ENCODE results near the gene KCNQ1. TPM values are rescaled to one million over a fixed set of nuclear protein-coding genes. Genes with fewer than 3 reads are reported as not detected.

Gene KCNQ1
- polyA plus RNA-seq, 2 donors = 0.31 to 0.52 TPM

DNA sequence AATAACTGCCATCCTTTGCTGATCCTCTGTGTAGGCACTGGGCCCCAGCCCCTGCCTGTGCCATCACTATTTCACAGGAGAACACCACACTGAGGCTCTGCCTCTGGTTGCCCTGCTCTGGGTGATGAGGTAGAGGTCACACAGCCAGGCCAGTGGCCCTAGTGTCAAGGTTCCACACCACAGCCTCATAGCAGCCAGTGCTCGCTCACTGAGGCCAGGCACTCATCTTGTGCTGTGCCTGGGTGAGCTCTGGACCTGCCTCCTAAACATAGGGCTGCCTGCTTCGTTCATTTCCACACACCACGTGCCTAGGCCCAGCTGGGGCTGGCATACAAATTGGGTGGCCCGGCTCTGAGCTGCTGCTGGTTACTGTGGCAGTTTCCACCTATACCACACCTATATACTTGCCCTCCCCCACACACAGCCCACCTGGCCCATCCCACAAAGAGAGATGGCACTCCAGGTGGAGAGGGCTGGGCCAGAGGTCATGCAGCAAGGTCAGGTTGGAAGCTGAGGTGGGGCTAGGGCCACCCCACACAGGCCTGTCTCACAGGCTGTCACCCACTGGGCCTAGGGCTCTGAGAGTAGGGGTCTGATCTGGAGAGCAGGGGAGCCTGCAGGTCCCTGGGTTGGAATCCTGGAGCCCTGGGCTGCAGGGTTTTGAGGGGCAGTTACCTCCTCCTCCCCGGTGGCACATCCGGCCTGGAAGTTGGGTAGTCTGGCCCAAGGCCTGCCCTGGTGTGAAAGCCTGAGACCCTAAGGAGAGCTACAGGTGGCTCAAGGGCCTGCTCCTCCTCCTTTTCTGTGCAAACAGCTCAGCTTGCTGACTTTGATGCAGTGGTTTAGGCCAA lies 243.8 kb downstream of the KCNQ1 start:
- no peaks in the 10 kb centered on the region for H3K36me3 ChIP-seq (ENCODE audit: control insufficient read depth in 2 of 2, insufficient read depth in 2 of 2, low read length in 1 of 2)
- no peak overlapping the region for H3K27ac ChIP-seq (ENCODE audit: low read depth in 2 of 2, low read length in 1 of 2)
- H3K9me3 ChIP-seq (ENCODE audit: control insufficient read depth in 2 of 2, insufficient read depth in 1 of 2, low read depth in 1 of 2, low read length in 1 of 2) = no peaks in the 10 kb centered on the region
- H3K4me3 ChIP-seq (ENCODE audit: low read depth in 1 of 2, low read length in 2 of 2) = no peak overlapping the region
- H3K27me3 ChIP-seq (ENCODE audit: control insufficient read depth in 1 of 2, insufficient read depth in 2 of 2, low read length in 2 of 2) = no peaks in the 10 kb centered on the region
- H3K4me1 ChIP-seq (ENCODE audit: control insufficient read depth in 2 of 2, insufficient read depth in 2 of 2, low read length in 1 of 2) = peaks cover 3 to 10% of the 10 kb centered on the region in 2 donors
- WGBS, 2 donors = 89 to 90% methylated on average over 6 of the region's 6 CpGs

DNA sequence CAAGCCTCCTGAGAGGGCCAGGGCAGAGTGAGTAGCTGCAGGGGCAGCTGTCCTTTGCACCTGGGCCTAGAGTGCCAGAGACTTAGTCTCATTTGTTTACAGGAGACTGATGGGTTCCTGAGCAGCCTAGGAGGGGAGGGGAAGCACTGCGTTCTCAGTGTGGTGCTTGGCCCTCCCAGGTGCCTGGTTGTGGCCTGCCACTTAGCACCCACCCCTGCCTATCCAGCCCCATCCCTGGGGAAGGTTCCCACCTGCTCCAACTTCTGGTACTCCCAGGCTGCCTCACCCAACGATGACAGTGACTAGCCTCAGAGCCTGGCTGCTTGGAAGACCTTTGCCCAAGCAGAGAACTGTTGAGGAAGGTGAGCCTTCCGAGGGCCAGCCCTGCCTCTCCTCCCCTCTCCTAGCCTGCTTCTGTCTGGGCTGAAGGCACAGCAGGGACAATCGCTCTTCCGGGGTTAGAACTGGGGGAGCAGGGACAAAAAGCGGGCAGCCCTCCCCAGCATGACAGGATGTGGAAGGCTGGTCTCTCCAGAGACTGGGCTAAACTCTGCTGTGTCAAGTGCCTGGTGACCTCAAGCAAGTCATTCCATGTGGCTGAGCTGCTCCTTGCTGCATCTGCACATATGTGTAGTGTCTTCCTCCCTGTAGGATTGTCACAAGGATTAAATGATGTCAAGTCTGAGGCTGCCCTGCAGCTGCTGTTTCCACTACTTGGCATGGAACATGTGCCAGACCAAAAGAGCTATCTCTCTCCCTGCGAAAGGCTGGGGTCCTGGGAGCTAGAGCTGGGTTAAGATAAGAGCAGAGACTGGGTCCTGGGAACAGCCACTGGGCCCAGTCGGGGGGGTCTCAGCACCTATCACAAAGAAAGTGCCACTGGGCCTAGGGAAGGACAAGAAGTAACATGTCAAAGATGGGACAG lies 245.1 kb downstream of the KCNQ1 start:
- Histone ChIP-seq H3K4me3 (ENCODE audit: low read depth in 1 of 2, low read length in 2 of 2) (no peak overlapping the region), H3K36me3 (ENCODE audit: control insufficient read depth in 2 of 2, insufficient read depth in 2 of 2, low read length in 1 of 2) (no peaks in the 10 kb centered on the region), H3K27ac (ENCODE audit: low read depth in 2 of 2, low read length in 1 of 2) (no peak overlapping the region), H3K9me3 (ENCODE audit: control insufficient read depth in 2 of 2, insufficient read depth in 1 of 2, low read depth in 1 of 2, low read length in 1 of 2) (no peaks in the 10 kb centered on the region), H3K4me1 (ENCODE audit: control insufficient read depth in 2 of 2, insufficient read depth in 2 of 2, low read length in 1 of 2) (peaks cover 3 to 10% of the 10 kb centered on the region in 2 donors), H3K27me3 (ENCODE audit: control insufficient read depth in 1 of 2, insufficient read depth in 2 of 2, low read length in 2 of 2) (no peaks in the 10 kb centered on the region)
- WGBS, 2 donors = 78 to 80% methylated on average over 8 of the region's 8 CpGs

DNA sequence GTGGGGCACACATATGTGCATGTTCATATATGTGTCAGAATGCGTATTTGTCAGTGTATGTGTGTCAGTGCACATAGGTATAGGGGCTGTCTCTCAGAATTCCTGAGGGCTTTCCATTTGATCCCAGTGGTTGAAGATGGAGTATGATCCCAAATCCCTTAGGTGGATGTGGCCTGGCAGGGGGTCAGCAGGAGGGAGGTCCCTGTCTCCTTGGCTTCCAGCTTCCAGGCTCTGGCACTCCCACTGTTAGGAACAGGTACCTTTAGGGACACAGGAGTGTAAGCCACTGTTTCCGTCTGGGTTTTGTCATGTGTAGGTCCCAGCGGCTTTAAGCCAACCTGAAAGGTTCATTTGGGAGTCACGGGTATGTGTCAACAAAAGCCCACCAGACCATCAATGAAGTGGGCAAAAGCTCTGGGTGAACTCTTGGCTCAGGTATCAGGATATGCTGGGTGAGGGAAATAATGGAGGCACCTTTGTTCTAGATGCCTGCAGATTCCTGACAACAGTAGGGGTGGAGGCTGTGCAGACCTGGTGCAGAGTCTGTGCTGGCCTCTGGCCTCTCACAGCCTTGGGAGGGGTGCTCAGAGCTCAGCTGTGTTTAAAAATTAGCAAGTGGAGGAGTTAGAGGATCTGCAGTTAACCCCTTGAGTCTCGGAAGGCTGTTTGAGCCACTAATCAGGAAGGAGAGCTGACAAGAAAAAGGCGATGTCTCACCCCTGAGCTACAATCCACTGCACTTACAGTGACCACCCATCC lies 246.0 kb downstream of the KCNQ1 start:
- Histone ChIP-seq H3K36me3 (ENCODE audit: control insufficient read depth in 2 of 2, insufficient read depth in 2 of 2, low read length in 1 of 2) (no peaks in the 10 kb centered on the region), H3K4me1 (ENCODE audit: control insufficient read depth in 2 of 2, insufficient read depth in 2 of 2, low read length in 1 of 2) (peaks cover 3 to 10% of the 10 kb centered on the region in 2 donors)

DNA sequence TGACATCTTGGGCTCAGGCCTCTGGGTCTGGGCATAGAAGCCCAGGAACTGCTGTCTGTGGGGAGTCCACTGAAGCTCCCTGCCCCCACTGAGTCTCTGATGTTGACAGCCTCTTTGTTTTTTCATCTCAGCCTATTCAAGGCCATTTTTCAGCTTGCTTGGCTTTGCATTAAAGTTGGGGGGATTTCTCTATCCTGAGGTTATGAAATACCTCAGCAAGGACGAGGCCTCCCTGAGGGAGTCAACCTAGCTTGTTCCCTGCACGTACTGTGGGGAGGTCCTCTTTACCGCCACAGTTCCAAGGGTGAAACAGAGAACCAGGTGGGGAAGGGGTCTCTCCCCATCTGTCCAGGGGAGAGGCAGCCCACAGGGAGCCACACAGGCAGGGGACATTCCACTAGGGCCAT lies 246.6 kb downstream of the KCNQ1 start:
- Histone ChIP-seq H3K36me3 (ENCODE audit: control insufficient read depth in 2 of 2, insufficient read depth in 2 of 2, low read length in 1 of 2) (no peaks in the 10 kb centered on the region), H3K4me3 (ENCODE audit: low read depth in 1 of 2, low read length in 2 of 2) (no peak overlapping the region), H3K4me1 (ENCODE audit: control insufficient read depth in 2 of 2, insufficient read depth in 2 of 2, low read length in 1 of 2) (peaks cover 3 to 10% of the 10 kb centered on the region in 2 donors), H3K27me3 (ENCODE audit: control insufficient read depth in 1 of 2, insufficient read depth in 2 of 2, low read length in 2 of 2) (no peaks in the 10 kb centered on the region), H3K9me3 (ENCODE audit: control insufficient read depth in 2 of 2, insufficient read depth in 1 of 2, low read depth in 1 of 2, low read length in 1 of 2) (no peaks in the 10 kb centered on the region), H3K27ac (ENCODE audit: low read depth in 2 of 2, low read length in 1 of 2) (no peak overlapping the region)
- WGBS, 2 donors = 87 to 88% methylated on average over 3 of the region's 3 CpGs

More for the DNA sequence above, 246.0 kb downstream of the KCNQ1 start:
- H3K9me3 ChIP-seq (ENCODE audit: control insufficient read depth in 2 of 2, insufficient read depth in 1 of 2, low read depth in 1 of 2, low read length in 1 of 2) = no peaks in the 10 kb centered on the region
- 90% methylated on average over 6 of the region's 6 CpGs for WGBS, 2 donors
- no peaks in the 10 kb centered on the region for H3K27me3 ChIP-seq (ENCODE audit: control insufficient read depth in 1 of 2, insufficient read depth in 2 of 2, low read length in 2 of 2)
- H3K4me3 ChIP-seq (ENCODE audit: low read depth in 1 of 2, low read length in 2 of 2) = no peak overlapping the region
- H3K27ac ChIP-seq (ENCODE audit: low read depth in 2 of 2, low read length in 1 of 2) = no peak overlapping the region

DNA sequence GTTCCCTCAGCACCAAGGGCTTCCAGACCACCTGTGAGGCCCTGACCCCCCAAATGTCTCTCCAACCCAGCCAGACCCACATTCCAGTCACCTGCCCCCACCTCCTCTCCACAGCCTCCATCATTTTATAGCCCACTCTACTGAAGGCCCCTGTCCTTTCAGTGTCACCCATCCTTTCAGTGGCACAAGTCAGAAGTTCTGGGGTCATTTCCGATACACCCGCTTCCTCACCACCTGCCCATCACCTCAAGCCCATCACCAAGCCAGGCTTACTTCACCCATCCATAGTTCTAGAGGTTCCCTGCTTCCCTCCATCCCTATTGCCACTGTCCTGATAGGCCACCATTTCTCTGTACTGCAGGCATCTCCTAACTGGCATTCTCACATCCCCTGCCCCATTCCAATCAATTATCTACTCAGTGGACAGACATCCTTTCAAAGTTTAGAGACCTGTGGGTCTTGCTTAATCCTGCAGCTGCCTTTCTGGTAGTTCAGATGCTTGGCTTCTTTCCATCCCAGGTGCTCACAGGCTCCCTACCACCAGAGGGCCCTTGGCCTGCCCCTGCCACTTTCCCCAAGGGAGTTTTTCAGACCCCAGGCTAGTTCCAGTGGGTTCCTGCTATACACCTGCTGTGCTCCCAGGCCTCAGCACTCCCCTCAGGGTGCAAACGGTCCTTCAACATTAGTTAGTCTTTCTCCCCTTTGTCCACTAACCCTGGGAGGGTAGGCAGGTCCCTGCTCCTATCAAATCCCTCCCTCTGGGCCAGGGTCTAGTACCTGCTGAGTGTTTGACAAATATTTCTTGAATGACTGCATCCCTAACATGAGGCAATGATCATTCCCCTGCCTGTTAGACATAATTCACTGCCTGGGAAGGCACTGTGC lies 247.4 kb downstream of the KCNQ1 start:
- Histone ChIP-seq H3K27me3 (ENCODE audit: control insufficient read depth in 1 of 2, insufficient read depth in 2 of 2, low read length in 2 of 2) (no peaks in the 10 kb centered on the region), H3K4me1 (ENCODE audit: control insufficient read depth in 2 of 2, insufficient read depth in 2 of 2, low read length in 1 of 2) (peaks cover 3 to 9% of the 10 kb centered on the region in 2 donors), H3K4me3 (ENCODE audit: low read depth in 1 of 2, low read length in 2 of 2) (no peak overlapping the region), H3K36me3 (ENCODE audit: control insufficient read depth in 2 of 2, insufficient read depth in 2 of 2, low read length in 1 of 2) (no peaks in the 10 kb centered on the region), H3K27ac (ENCODE audit: low read depth in 2 of 2, low read length in 1 of 2) (no peak overlapping the region), H3K9me3 (ENCODE audit: control insufficient read depth in 2 of 2, insufficient read depth in 1 of 2, low read depth in 1 of 2, low read length in 1 of 2) (no peaks in the 10 kb centered on the region)
- WGBS, 2 donors = 87 to 89% methylated on average over 3 of the region's 3 CpGs

DNA sequence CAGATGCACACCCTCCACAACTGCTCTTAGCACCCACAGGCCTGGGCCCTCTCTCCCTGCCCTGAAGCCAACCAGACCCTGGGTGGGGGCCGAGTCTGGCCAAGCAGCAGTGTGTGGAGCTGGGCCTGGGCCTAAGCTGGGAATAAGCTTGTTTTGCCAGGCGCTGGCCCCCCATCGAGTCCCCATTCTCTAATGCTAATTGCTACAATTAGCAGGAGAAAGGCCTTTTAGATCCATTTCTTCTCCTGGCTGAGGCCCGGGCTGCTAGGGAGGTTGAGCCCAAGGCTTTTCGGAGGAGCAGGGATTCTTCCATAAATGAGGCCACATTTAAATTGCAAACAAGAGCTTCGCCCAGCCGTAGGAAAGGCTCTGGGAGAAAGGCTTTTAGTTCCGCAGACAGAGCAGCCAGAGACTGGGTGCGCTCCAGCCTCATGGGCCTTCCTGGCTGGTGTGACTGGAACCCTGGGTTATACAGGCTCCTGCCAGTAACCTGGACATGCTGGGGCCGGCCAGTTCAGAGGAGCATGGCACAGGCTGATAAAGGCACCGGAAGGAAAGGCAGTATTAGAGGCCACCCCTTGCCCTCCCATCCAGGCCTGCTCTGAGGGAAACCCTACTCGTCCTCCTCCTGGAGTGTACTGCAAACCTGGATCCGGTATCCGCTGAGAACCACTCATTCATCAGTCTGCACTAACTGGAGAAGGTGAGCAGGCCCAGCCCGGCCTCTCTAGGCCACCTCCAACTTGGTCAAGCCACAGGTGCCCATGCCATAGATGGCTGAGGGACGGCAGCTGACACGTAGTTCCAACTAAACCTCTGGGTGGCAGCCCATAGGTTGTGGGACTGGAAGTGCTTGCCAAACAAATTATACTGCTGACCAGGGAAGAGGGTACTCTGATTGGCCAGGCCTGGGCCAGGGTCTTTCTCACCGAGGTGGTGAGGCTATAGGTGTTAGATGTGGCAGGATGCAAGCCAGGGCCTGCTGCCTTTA lies 248.8 kb downstream of the KCNQ1 start:
- WGBS, 2 donors = 81 to 83% methylated on average over 18 of the region's 18 CpGs
- H3K4me1 ChIP-seq (ENCODE audit: control insufficient read depth in 2 of 2, insufficient read depth in 2 of 2, low read length in 1 of 2) = peaks cover 3% of the 10 kb centered on the region in 2 donors
- H3K9me3 ChIP-seq (ENCODE audit: control insufficient read depth in 2 of 2, insufficient read depth in 1 of 2, low read depth in 1 of 2, low read length in 1 of 2) = no peaks in the 10 kb centered on the region
- H3K36me3 ChIP-seq (ENCODE audit: control insufficient read depth in 2 of 2, insufficient read depth in 2 of 2, low read length in 1 of 2) = no peaks in the 10 kb centered on the region
- H3K27me3 ChIP-seq (ENCODE audit: control insufficient read depth in 1 of 2, insufficient read depth in 2 of 2, low read length in 2 of 2) = no peaks in the 10 kb centered on the region
- H3K4me3 ChIP-seq (ENCODE audit: low read depth in 1 of 2, low read length in 2 of 2) = no peak overlapping the region
- H3K27ac ChIP-seq (ENCODE audit: low read depth in 2 of 2, low read length in 1 of 2) = no peak overlapping the region

DNA sequence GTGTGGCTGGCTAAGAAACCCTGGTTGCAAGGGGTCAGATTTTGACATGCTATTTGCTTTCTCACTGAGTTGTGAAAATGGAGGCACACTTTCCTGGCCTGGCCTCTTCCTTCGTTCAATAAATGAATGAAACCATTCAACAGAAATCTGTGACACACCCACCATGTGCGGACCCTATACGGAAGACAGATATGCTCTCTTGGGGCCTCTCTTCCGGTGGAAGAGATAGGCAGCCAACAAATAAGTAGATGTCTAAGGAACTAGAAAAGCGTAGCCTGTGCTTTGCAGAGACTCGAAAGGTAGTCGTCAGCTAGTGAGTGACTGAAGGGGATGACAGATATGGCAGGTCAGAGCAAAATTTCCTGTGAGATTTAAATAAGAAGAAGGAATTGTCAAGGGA lies 249.7 kb downstream of the KCNQ1 start:
- WGBS, 2 donors = 82 to 86% methylated on average over 7 of the region's 7 CpGs

More for the DNA sequence above, 249.7 kb downstream of the KCNQ1 start:
- H3K27me3 ChIP-seq (ENCODE audit: control insufficient read depth in 1 of 2, insufficient read depth in 2 of 2, low read length in 2 of 2) = no peaks in the 10 kb centered on the region
- no peak overlapping the region for H3K27ac ChIP-seq (ENCODE audit: low read depth in 2 of 2, low read length in 1 of 2)
- no peaks in the 10 kb centered on the region for H3K9me3 ChIP-seq (ENCODE audit: control insufficient read depth in 2 of 2, insufficient read depth in 1 of 2, low read depth in 1 of 2, low read length in 1 of 2)
- no peak overlapping the region for H3K4me3 ChIP-seq (ENCODE audit: low read depth in 1 of 2, low read length in 2 of 2)
- H3K36me3 ChIP-seq (ENCODE audit: control insufficient read depth in 2 of 2, insufficient read depth in 2 of 2, low read length in 1 of 2) = no peaks in the 10 kb centered on the region
- H3K4me1 ChIP-seq (ENCODE audit: control insufficient read depth in 2 of 2, insufficient read depth in 2 of 2, low read length in 1 of 2) = peaks cover 3% of the 10 kb centered on the region in 2 donors

All from esophagus (tissue), 2 donors.